H1 (cell line): ENCODE measurements around the gene PRMT3. TPM values are rescaled to one million over a fixed set of nuclear protein-coding genes. Genes with fewer than 3 reads are reported as not detected.

Source experiments
- CTCF ChIA-PET: fragments of 300-600 bp; sonication (Branson Sonifier 250); formaldehyde crosslinking; loops from one replicate; lab custom pipeline; 2021; ENCODE audit not compliant: partially characterized antibody; lab: Charles Lee
- POLR2A ChIA-PET: fragments of 300-600 bp; sonication (Branson Sonifier 250); formaldehyde crosslinking; loops from one replicate; lab custom pipeline; 2021; ENCODE audit warnings: inconsistent platforms; ENCODE audit not compliant: partially characterized antibody; lab: Charles Lee
- DNase-seq, 2 experiments: peaks; one replicate each; pipeline versions ENCODE4 v3.0.0 to v3.0.0-alpha.2; 2010 to 2022; ENCODE audit warnings: low spot score in 2 of 2, low read depth in 1 of 2, mixed read lengths in 1 of 2
- FAIRE-seq: peaks from 2 replicates; lab custom pipeline; 2011; peaks lifted over from hg19 to GRCh38; lab: Jason Lieb, UNC
- H2AFZ ChIP-seq: 2 replicates; pipeline ENCODE4 v1.8.1; 2012; ENCODE audit warnings: low read length, inconsistent platforms
- H2AK5ac ChIP-seq: 2 replicates; pipeline ENCODE4 v1.6.1; 2013; ENCODE audit warnings: low read depth, low read length
- H2BK120ac ChIP-seq: replicated peaks from 2 replicates; pipeline ENCODE3; 2013; ENCODE audit warnings: low read depth, low read length, inconsistent platforms
- H2BK12ac ChIP-seq: 2 replicates; pipeline ENCODE4 v1.6.1; 2013; ENCODE audit warnings: low read depth, low read length
- H2BK15ac ChIP-seq: 2 replicates; pipeline ENCODE4 v1.6.1; 2013; ENCODE audit warnings: low read length
- H2BK20ac ChIP-seq: 2 replicates; pipeline ENCODE4 v1.6.1; 2013; ENCODE audit warnings: low read length
- H2BK5ac ChIP-seq: 2 replicates; pipeline ENCODE4 v1.6.1; 2013; ENCODE audit warnings: low read depth, low read length
- H3K14ac ChIP-seq: 2 replicates; pipeline ENCODE4 v1.6.1; 2013; ENCODE audit warnings: inconsistent platforms; ENCODE audit not compliant: insufficient read length
- H3K18ac ChIP-seq: 2 replicates; pipeline ENCODE4 v1.6.1; 2013; ENCODE audit warnings: low read length; ENCODE audit errors: extremely low read depth
- H3K23ac ChIP-seq: 2 replicates; pipeline ENCODE4 v1.6.1; 2013; ENCODE audit warnings: inconsistent platforms; ENCODE audit not compliant: insufficient read length
- H3K23me2 ChIP-seq: 2 replicates; pipeline ENCODE4 v1.6.1; 2013; ENCODE audit warnings: low read depth, low read length
- H3K27ac ChIP-seq: 2 replicates; pipeline ENCODE4 v1.6.1; 2011; ENCODE audit warnings: low read depth, low read length, inconsistent platforms
- H3K27me3 ChIP-seq, 4 experiments: replicated peaks in 1 of 4; 1 replicate in 1 of 4; 2 replicates in 3 of 4; pipeline versions ENCODE4 v1.6.1 to v1.8.1; 2011 to 2013; ENCODE audit warnings: low read length in 3 of 4, mild to moderate bottlenecking in 3 of 4, inconsistent platforms in 2 of 4, mixed read lengths in 2 of 4, moderate library complexity in 1 of 4; ENCODE audit not compliant: control insufficient read depth in 3 of 4, insufficient read depth in 3 of 4; ENCODE audit errors: extremely low read depth in 1 of 4
- H3K36me3 ChIP-seq, 4 experiments: 2 replicates each; pipeline versions ENCODE4 v1.6.1 to v1.8.1; 2011 to 2013; ENCODE audit warnings: mild to moderate bottlenecking in 4 of 4, low read length in 3 of 4, moderate library complexity in 2 of 4, control low read depth in 1 of 4, inconsistent platforms in 1 of 4; ENCODE audit not compliant: insufficient read depth in 4 of 4, control insufficient read depth in 2 of 4
- H3K4ac ChIP-seq: replicated peaks from 2 replicates; pipeline ENCODE3; 2013; ENCODE audit warnings: low read length, low read depth, mixed read lengths, inconsistent platforms; ENCODE audit not compliant: insufficient read length
- H3K4me1 ChIP-seq, 4 experiments: replicated peaks in 1 of 4; 1 replicate in 1 of 4; 2 replicates in 3 of 4; pipeline versions ENCODE4 v1.6.1 to v1.8.1; 2011 to 2013; ENCODE audit warnings: low read length in 3 of 4, inconsistent platforms in 2 of 4, mixed read lengths in 1 of 4; ENCODE audit not compliant: insufficient read depth in 4 of 4, control insufficient read depth in 3 of 4
- H3K4me2 ChIP-seq, 2 experiments: 2 replicates each; pipeline versions ENCODE4 v1.6.1 to v1.8.1; 2011 to 2013; ENCODE audit warnings: low read depth in 2 of 2, low read length in 2 of 2, control low read depth in 1 of 2, inconsistent platforms in 1 of 2, mild to moderate bottlenecking in 1 of 2; ENCODE audit not compliant: insufficient read depth in 1 of 2
- H3K4me3 ChIP-seq, 4 experiments: fragments of 200-600, 300-600 bp in 1 of 4; sonication (generic), shearing (Covaris generic), sonication (Bioruptor Twin) in 1 of 4; 2 replicates each; pipeline versions ENCODE4 v1.5.1 to v1.8.1; 2011 to 2016; ENCODE audit warnings: low read length in 4 of 4, low read depth in 3 of 4, control low read depth in 2 of 4, inconsistent platforms in 2 of 4, mild to moderate bottlenecking in 2 of 4, mixed read lengths in 1 of 4, moderate library complexity in 1 of 4; ENCODE audit not compliant: insufficient read depth in 2 of 4; ENCODE audit errors: extremely low read depth in 1 of 4
- H3K56ac ChIP-seq: replicated peaks from 2 replicates; pipeline ENCODE3; 2013; ENCODE audit warnings: low read depth, mild to moderate bottlenecking, mixed read lengths, low read length, inconsistent platforms; ENCODE audit not compliant: insufficient read length
- H3K79me1 ChIP-seq: 2 replicates; pipeline ENCODE4 v1.6.1; 2013; ENCODE audit warnings: low read depth, low read length, control low read depth
- H3K79me2 ChIP-seq, 2 experiments: 2 replicates each; pipeline versions ENCODE4 v1.6.1 to v1.8.1; 2012 to 2013; ENCODE audit warnings: low read length in 2 of 2, mild to moderate bottlenecking in 2 of 2, inconsistent platforms in 1 of 2; ENCODE audit not compliant: insufficient read depth in 2 of 2, control insufficient read depth in 1 of 2
- H3K9ac ChIP-seq, 4 experiments: replicated peaks in 1 of 4; 1 replicate in 1 of 4; 2 replicates in 3 of 4; pipeline versions ENCODE4 v1.6.1 to v1.8.1; 2011 to 2013; ENCODE audit warnings: low read depth in 3 of 4, low read length in 3 of 4, control low read depth in 2 of 4, mild to moderate bottlenecking in 2 of 4, moderate library complexity in 2 of 4, inconsistent platforms in 1 of 4; ENCODE audit errors: extremely low read depth in 1 of 4
- H3K9me3 ChIP-seq, 2 experiments: 2 replicates each; pipeline versions ENCODE4 v1.6.1 to v1.8.1; 2012 to 2013; ENCODE audit warnings: mild to moderate bottlenecking in 2 of 2, moderate library complexity in 2 of 2, control low read depth in 1 of 2, inconsistent platforms in 1 of 2, low read depth in 1 of 2, low read length in 1 of 2, mixed read lengths in 1 of 2; ENCODE audit not compliant: insufficient read depth in 2 of 2
- H4K20me1 ChIP-seq, 2 experiments: replicated peaks in 1 of 2; 2 replicates each; pipeline versions ENCODE3 to v1.8.1; 2011 to 2013; ENCODE audit warnings: inconsistent platforms in 2 of 2, low read length in 2 of 2, mild to moderate bottlenecking in 1 of 2; ENCODE audit not compliant: insufficient read depth in 2 of 2, control insufficient read depth in 1 of 2
- H4K5ac ChIP-seq: 2 replicates; pipeline ENCODE4 v1.6.1; 2013; ENCODE audit warnings: low read length, low read depth, mixed read lengths, inconsistent platforms; ENCODE audit not compliant: insufficient read length
- H4K8ac ChIP-seq: 2 replicates; pipeline ENCODE4 v1.8.0; 2013; ENCODE audit warnings: mild to moderate bottlenecking, moderate library complexity, low read length, inconsistent platforms; ENCODE audit not compliant: insufficient read depth; ENCODE audit errors: extremely low read depth
- H4K91ac ChIP-seq: replicated peaks from 2 replicates; pipeline ENCODE3; 2013; ENCODE audit warnings: low read length, mixed read lengths, inconsistent platforms; ENCODE audit not compliant: insufficient read length
- BRCA1 ChIP-seq: IDR thresholded peaks from 2 replicates; pipeline ENCODE4 v1.6.1; 2012; ENCODE audit warnings: low read depth, low read length, improper control_type of control experiment
- CTCF ChIP-seq, 3 experiments: IDR thresholded peaks; 1 replicate in 2 of 3; 2 replicates in 1 of 3; pipeline versions ENCODE4 v1.5.1 to v1.6.1; 2011; ENCODE audit warnings: low read length in 3 of 3, mild to moderate bottlenecking in 3 of 3, inconsistent platforms in 2 of 3, low read depth in 1 of 3, moderate library complexity in 1 of 3; ENCODE audit not compliant: insufficient read depth in 1 of 3; ENCODE audit errors: control extremely low read depth in 1 of 3
- EP300 ChIP-seq, 2 experiments: IDR thresholded peaks; 1 replicate in 1 of 2; 2 replicates in 1 of 2; pipeline ENCODE4 v1.6.1; 2011 to 2012; ENCODE audit warnings: low read depth in 2 of 2, low read length in 2 of 2, mild to moderate bottlenecking in 2 of 2, borderline replicate concordance in 1 of 2, inconsistent platforms in 1 of 2, moderate library complexity in 1 of 2
- HDAC2 ChIP-seq, 2 experiments: fragments of 300-600 bp in 1 of 2; sonication (generic) in 1 of 2; IDR thresholded peaks; 2 replicates each; pipeline ENCODE4 v1.6.1; 2011 to 2012; ENCODE audit warnings: low read depth in 2 of 2, low read length in 2 of 2, mild to moderate bottlenecking in 2 of 2, moderate library complexity in 2 of 2, borderline replicate concordance in 1 of 2, inconsistent platforms in 1 of 2
- HDAC6 ChIP-seq: IDR thresholded peaks from one replicate; pipeline ENCODE4 v1.7.1; 2012; ENCODE audit warnings: low read depth, mild to moderate bottlenecking, inconsistent platforms, low read length, moderate library complexity
- NANOG ChIP-seq: IDR thresholded peaks from 2 replicates; pipeline ENCODE4 v1.6.1; 2011; ENCODE audit warnings: low read length, low read depth, mild to moderate bottlenecking, inconsistent platforms; ENCODE audit not compliant: insufficient read depth, poor library complexity, severe bottlenecking
- RFX5 ChIP-seq: IDR thresholded peaks from 2 replicates; pipeline ENCODE4 v1.6.1; 2011; ENCODE audit warnings: low read depth, low read length, improper control_type of control experiment, borderline replicate concordance
- SIX5 ChIP-seq: IDR thresholded peaks from 2 replicates; pipeline ENCODE4 v1.6.1; 2011; ENCODE audit warnings: mild to moderate bottlenecking, low read depth, low read length
- TCF12 ChIP-seq: IDR thresholded peaks from 2 replicates; pipeline ENCODE4 v1.6.1; 2011; ENCODE audit warnings: low read depth, mild to moderate bottlenecking, low read length
- TEAD4 ChIP-seq: IDR thresholded peaks from 2 replicates; pipeline ENCODE4 v1.6.1; 2012; ENCODE audit warnings: low read depth, low read length, inconsistent platforms, mixed read lengths
- WGBS, 2 experiments: shearing (Covaris generic) in 1 of 2; methylation state at CpG; one replicate each; pipeline versions ENCODE4 v1.1.6 to v1.1.7; 2013 to 2015; ENCODE audit warnings: low lambda C conversion rate in 2 of 2, mixed read lengths in 2 of 2, inconsistent platforms in 1 of 2, low coverage in 1 of 2, missing lambda C conversion rate in 1 of 2; ENCODE audit not compliant: insufficient replicate concordance in 2 of 2, insufficient coverage in 1 of 2, insufficient read length in 1 of 2; ENCODE audit errors: extremely low coverage in 1 of 2, missing lambda C conversion rate in 1 of 2; 5-methylcytosine and 5-hydroxymethylcytosine counted together
- polyA plus RNA-seq, 7 experiments: library from polyadenylated mRNA; depleted of rRNA in 3 of 7; stranded (reverse) in 5 of 7; unstranded in 2 of 7; fragments of >200 nt in 5 of 7; fragments of 200-250 nt in 2 of 7; gene quantifications; 1 replicate in 5 of 7; 2 replicates in 1 of 7; 4 replicates in 1 of 7; pipeline versions ENCODE4 v1.2.1 to v1.2.3, GENCODE V29; 2011 to 2013; ENCODE audit warnings: missing spikeins in 2 of 7, mixed read lengths in 2 of 7
- total RNA-seq: library from RNA; stranded (reverse); fragmentation: NEBNext Ultra II Directional; extraction: Animal tissue kit (Norgen Biotek cat#: 25700); gene quantifications from 2 replicates; pipeline ENCODE4 v1.2.1, GENCODE V29; 2021

PRMT3 gene
- total and polyA plus RNA-seq, 2 of the 8 experiments (the other 6 are each of a cell fraction or from before 2014, with no cell fraction given) = 11.2 to 26.5 TPM

GRCh38 chr11:20467487-20468185 lies 80.1 kb downstream of the PRMT3 start:
- Histone ChIP-seq H3K4ac (no peak overlapping the region), H3K18ac (no peak overlapping the region), H2AK5ac (no peak overlapping the region), H3K56ac (no peak overlapping the region), H3K23ac (no peak overlapping the region), H3K4me3 (no peak overlapping the region), H2BK15ac (no peak overlapping the region), H3K9me3 (no peaks in the 10 kb centered on the region), H4K20me1 (no peaks in the 10 kb centered on the region), H3K23me2 (no peaks in the 10 kb centered on the region), H3K79me2 (no peaks in the 10 kb centered on the region), H3K4me1 (no peaks in the 10 kb centered on the region), H3K36me3 (peaks cover 0 to 3% (median 0%) of the 10 kb centered on the region in 4 experiments; a peak in 1 of 8 replicates), H3K27me3 (no peaks in the 10 kb centered on the region), H3K4me2 (no peak overlapping the region), H2BK120ac (no peak overlapping the region), H2BK20ac (no peak overlapping the region), H2BK12ac (no peak overlapping the region), H3K14ac (no peak overlapping the region), H4K91ac (no peak overlapping the region), H3K79me1 (no peaks in the 10 kb centered on the region; the same call in 1 of the 2 replicates), H2AFZ (no peak overlapping the region), H3K27ac (no peak overlapping the region), H4K5ac (no peak overlapping the region), H2BK5ac (no peak overlapping the region), H4K8ac (no peak overlapping the region), H3K9ac (no peak overlapping the region)
- POLR2A ChIA-PET = no interaction called here
- no peak for FAIRE-seq
- DNase-seq = no peak
- CTCF ChIA-PET = interaction anchor here (1.4 kb wide), 1 partner anchor 24 kb away, joined by 5 read pairs; no protein-coding TSS in a partner anchor
- WGBS, 2 experiments = 92% methylated on average over 6 of the region's 6 CpGs; no CpG with 5 or more reads in 1 of the 2 experiments
- TF ChIP-seq BRCA1 (no peak), RFX5 (no peak), EP300 (IDR thresholded peaks at IDR 0.05; ENCODE audit: borderline replicate concordance in 1 of 2, low read depth in 2 of 2, low read length in 2 of 2) (no peak), TEAD4 (no peak), TCF12 (no peak), HDAC6 (no peak), SIX5 (no peak), NANOG (no peak), CTCF (IDR thresholded peaks at IDR 0.05; ENCODE audit: control extremely low read depth in 1 of 3, insufficient read depth in 1 of 3, low read depth in 1 of 3, low read length in 3 of 3) (no peak), HDAC2 (IDR thresholded peaks at IDR 0.05; ENCODE audit: borderline replicate concordance in 1 of 2, low read depth in 2 of 2, low read length in 2 of 2) (no peak)
